Erythroblast (primary cell): Measurements from ENCODE around the gene PPFIA2.
A peak's percentile ranks its signal among the peaks of the same experiment; 100 is the strongest.

Experiments used
- DNase-seq, 2 experiments: peaks; one replicate each; lab custom pipeline; 2025; lab: John Stamatoyannopoulos, UW
- GATA1 ChIP-seq: IDR thresholded peaks from 2 replicates; pipeline ENCODE4 v1.6.1; 2011; ENCODE audit warnings: low read depth, mild to moderate bottlenecking, control low read depth, low read length, moderate library complexity
- POLR2A ChIP-seq: IDR thresholded peaks from 2 replicates; pipeline ENCODE4 v1.6.1; 2011; ENCODE audit warnings: mild to moderate bottlenecking, low read length

PPFIA2 gene

DNA sequence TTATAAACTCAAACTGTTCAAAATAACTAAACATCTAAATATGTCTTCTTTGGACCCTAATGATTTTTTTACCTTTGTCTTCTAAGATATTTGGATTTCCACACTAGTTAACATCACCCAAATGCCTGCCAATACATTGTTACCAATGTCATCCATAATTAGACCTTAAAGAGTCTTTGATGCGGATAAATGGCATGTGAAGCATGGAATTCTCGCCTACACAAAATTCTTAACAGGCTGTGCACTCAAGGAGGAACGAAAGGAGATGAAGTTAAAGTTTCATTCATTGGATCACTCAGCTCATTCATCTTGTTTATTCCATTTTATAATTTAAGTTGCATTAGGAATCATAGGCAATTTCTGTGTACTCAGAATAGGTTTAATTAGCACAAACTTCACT lies 461.5 kb downstream of the PPFIA2 start:
- DNase-seq: no peak
- TF ChIP-seq POLR2A (no peak), GATA1 (no peak)

DNA sequence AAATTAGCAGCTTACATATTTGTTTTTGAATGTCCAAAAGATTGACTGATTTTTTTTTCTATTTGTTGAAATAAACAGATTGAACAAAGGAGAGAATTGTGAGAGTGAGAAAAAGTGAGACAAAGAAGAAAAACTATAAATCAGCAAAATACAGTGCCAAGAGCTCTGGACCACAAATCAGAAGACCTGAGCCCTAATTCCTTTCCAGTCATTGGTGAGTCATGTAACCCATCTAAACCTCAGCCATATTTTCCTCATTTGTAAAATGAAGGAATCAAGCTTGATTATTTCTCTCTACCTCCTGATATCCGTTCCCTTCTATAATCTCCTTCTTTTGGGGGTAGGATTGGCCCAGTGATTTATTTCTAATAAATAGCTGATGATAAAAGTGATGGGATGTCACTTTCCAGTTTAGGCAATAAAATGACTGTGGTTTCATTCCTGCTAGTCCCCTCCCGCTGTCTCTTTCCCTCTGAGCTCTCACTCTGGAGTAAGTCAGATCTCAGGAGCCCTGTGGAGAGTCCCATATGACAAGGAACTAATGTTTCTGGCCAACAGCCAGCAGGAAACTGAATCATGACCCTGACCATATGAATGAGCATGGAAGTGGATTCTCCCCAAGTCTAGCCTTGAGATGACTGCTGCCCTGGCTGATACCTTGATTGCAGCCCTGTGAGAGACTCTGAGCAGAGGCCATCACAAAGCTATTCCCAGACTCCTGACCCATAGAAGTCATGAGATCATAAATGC lies 462.4 kb downstream of the PPFIA2 start:
- TF ChIP-seq POLR2A: no peak
- no peak for TF ChIP-seq GATA1
- no peak for DNase-seq

DNA sequence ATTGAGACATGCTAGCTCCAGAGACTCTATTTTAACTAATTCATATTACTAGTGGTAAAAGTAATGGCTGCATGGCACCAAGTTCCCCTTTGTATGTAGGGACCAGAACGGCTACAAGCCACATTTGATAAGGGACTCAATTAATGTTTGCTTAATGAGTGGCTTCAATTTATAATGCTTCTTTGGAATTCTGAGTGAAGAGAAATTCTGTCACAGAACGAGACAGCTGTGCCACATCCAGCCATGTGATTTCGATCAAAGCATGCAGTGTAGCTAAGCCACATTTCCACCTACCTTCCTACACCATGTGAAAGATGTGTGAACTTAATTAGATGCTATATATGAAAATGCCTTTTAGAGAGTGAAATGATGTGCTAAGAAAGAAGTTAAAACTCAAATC lies 463.9 kb downstream of the PPFIA2 start:
- DNase-seq: no peak
- no peak for TF ChIP-seq POLR2A

DNA sequence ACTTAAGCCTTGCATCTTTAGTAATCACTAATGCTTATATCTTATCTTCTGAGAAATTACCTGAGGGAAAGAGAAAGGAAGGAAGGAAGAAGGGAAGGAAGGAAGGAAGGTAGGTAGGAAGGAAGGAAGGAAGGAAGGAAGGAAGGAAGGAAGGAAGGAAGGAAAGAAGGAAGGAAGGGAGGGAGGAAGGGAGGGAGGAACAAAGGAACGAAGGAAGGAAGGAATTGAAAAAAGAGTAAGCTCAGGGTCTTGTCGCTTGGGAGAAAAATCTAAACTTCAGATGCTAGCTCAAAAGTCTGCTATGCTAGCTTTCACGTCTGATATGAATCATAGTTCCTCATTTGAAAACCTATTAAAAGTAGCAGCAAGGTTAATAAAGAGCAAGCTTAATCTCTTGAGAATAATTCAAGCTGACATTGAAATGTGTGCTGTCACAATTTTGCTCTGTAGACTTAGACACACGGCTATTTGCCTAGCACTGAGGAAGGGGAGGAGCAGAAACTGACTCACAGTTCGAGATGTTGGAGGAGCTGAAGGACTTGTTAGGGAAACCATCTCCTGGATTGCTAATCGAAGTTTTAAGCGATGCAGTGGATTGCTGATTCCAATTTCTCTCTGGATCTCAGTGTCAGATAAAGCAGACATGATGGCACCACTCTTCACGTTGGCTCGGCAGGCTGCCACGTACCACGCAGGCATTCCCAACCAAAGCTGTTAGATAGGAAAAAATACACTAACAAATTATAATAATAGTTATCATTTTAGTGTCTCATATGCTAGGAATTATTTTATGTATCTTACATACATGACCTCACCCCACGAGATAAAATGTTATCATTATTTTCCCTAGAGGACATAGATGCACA lies 464.6 kb downstream of the PPFIA2 start:
- no peak for DNase-seq
- TF ChIP-seq POLR2A (no peak), GATA1 (no peak)

DNA sequence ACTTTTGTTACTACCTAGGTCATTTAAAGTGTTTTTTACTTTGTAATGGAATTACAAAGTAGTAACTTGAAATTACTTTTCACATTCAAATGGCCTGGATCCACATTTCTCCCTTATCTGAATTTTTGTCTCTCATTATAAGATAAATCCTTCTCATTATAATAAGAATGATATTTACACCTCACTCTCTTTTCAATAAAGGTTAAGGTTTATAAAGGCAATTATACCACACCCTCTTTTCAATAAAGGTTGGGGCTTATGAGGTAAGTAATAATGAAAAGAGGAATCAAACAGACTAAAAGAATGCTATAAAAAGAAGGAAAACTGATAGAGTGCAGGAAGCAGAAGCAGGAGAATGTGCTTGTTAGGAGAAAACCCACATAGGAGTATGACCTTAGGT lies 470.5 kb downstream of the PPFIA2 start:
- DNase-seq: no peak
- TF ChIP-seq POLR2A (no peak), GATA1 (no peak)

DNA sequence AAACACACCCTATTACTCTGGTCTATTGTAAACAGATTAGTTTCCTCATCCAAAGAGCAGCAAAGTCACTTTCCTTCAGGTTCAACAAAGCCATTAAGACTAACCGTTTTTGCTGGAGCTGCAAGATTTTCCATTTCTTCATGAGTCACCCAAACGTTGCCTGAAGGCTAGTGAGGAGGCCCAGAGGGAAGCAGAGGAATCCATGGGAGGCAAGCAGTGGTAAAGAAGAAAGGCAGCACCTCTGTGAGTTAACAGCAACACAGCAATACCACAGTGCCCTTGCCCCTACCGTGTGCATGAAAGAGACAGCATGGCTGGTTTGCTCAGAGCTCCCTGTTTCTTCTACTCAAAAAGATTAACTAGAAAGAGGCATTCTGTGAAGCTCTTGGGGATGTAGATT lies 475.0 kb downstream of the PPFIA2 start:
- no peak for DNase-seq
- no peak for TF ChIP-seq GATA1
- TF ChIP-seq POLR2A: no peak

DNA sequence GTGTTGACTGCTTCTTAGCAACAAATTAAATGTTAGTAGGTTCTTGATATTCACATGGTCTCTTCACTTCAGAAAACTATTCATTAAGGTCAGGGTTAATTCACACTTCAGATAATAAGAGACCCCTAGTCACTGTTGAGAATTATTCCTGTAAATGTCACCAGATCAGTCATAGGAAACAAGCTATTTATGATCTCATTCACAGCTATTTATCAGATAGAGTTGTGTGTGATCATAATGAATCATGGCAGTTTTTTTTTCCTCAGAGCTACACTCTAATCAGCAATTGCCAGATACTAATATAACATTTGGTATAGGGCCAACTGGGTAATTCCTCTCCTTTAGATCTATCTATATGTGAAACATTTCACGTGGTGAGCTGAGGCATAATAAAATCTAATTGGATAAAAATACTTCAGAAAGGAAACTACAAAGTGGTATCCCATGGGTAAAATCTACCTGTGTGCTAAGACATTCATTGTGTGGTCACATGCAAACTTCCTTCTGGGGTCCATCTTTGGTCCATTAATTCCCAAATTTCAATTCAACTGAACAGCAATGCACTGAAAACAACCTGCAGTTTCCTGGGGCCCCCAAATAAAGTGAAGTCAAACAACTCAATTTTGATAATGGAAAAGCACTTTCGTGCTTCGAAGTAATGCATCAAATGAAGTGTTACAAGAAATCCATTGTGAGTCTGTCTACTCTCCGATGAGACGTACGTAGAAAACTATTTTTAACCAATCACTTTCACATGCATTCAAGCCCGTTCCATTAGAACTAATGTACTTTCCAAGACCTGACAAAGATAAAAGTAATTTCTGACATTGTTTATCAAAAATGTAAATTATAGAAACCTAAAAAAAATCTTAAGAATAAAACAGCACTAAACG lies 484.3 kb downstream of the PPFIA2 start:
- TF ChIP-seq GATA1 (no peak), POLR2A (no peak)

DNA sequence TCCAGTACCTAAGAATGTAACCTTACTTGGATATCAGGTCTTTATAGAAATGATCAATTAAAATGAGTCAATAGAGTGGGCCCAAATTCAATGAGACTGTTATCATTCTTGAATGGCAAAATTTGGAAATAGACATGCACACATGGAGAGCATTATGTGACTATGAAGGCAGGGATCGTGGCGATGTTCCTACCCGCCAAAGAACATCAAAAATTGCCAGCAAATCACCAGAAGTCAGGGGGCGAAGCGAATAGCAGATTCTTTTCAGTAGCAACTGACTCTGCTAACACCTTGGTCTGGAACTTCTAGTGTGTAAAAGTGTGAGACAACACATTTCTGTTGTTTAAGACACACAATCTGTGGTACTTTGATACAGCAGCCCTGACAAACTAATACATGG lies 488.8 kb downstream of the PPFIA2 start:
- no peak for TF ChIP-seq GATA1
- TF ChIP-seq POLR2A: no peak
- DNase-seq: no peak

More for the DNA sequence above, 484.3 kb downstream of the PPFIA2 start:
- no peak for DNase-seq

DNA sequence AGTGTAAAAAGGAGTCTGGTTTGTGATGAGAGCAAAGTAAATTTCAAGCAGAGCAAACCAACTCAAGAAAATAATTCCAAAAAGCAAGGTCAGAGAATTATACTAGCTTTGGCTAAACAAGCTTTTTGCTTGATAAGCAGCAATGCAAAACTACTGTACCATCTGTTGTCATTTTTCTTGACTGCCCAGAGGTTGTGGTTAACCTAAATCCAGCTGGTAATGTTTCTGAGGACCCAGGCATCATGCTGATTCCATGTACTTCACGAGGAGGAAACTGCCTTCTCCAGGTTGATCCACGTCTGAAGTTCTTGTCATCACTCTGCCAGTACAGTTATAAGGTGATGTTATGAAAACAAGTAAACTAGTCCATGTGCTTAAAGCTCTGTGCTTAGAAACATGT lies 496.1 kb downstream of the PPFIA2 start:
- no peak for DNase-seq
- TF ChIP-seq GATA1 (no peak), POLR2A (no peak)

DNA sequence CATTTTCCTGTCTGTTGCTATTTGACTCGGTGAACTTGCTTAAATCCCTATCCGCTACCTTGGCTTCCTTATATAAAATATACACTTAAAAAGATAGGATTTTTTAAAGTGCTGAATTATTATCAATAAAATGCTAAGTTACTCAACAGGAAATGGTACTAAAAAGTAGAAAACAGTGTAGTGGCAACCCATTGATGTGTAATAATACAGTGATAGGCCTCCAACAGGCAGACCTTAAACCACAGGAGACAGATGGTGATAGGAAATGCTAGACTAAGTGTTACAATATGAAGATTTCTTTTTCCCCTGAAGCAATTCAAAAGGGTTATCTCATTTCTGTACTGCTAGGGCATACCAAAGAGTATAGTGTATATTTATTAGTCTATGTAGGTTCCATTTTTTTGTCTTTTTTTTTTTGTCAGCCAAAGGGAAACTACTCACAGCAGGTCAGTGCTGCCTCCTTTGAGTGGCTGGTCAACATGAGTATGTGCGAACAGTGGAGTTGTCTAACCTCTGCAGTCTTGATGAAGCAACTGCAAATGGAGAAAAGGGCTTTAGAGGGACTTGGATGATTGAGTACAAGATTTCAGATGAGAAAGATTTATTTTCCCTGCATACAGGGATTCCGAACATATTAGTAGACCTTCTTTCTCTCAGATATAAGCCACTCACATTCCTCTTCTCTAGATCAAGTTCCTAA lies 497.5 kb downstream of the PPFIA2 start:
- DNase-seq: no peak
- no peak for TF ChIP-seq POLR2A
- no peak for TF ChIP-seq GATA1

DNA sequence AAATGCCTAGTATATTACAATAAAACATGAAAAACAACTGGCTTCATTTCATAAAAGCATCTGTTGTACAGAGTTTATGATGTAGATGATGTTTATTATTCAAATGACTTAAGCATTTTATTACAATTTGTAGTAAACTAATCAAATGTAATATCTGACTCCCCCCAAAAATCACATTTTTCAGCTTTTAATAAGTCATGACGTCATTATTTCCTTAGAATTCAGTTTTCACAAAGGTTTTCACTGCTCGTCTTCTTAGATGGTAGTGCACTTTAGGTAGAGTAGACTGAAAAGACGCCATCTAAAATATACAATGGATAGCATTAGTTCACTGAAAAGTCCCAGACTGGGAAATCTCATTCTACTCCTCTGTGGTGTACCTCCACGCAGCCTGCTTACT lies 499.8 kb downstream of the PPFIA2 start:
- DNase-seq: no peak
- TF ChIP-seq POLR2A (no peak), GATA1 (no peak)

DNA sequence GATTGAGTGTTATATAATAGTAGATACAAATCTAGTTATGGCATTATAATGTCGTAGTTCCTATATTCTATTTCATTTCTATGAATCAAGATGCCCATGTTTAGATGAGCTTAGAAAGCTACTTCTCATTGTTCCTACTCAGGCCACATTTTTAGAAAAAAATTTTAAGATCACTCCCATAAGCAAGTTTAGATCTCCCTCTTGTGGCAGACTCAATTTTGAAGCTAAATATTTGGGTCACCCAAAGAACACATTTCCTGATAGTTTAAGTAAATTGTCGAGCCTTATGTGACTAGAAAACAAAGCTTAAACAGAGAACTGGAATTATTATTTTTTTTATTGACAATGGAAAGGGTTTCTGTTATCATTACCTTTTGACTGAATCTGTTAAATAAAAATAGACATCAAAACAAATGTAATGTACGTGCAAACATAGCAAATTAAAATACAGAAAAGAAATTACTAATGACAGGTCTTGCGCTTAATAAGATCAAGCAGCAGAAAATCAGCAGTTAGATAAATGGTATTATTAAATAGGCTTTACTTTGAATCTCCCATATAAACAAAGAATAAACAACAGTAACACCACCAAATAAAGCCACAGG lies 501.1 kb downstream of the PPFIA2 start:
- no peak for TF ChIP-seq GATA1
- no peak for TF ChIP-seq POLR2A
- DNase-seq: peak in 1 of 2 experiments; percentile 8

DNA sequence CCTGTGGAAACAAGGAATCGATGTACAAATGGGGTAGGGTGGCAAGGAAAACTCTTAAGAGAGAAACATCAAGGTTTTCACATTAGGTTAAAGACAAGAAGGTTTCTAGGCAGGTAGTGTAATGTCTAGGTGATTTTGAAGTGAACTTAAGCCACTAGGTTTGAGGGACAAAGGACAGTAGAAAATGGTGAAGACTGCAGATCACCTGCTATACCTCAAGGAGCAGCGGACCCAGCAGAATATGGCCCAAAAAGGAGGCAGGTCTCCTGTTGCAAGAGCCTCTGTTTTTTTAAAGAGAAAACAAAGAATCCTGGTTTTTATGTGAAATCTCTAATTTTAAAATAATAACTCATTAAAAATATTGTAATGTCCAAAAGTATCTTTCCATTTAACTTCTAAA lies 503.2 kb downstream of the PPFIA2 start:
- TF ChIP-seq GATA1: no peak
- no peak for TF ChIP-seq POLR2A
- no peak for DNase-seq
